Ureter (tissue), 1 donor: ENCODE results near the gene PTTG1IP. TPM values are rescaled to one million over a fixed set of nuclear protein-coding genes. Genes with fewer than 3 reads are reported as not detected.
A peak's percentile ranks its signal among the peaks of the same experiment; 100 is the strongest.

ENCODE experiments used
- DNase-seq: peaks from one replicate; pipeline ENCODE4 v3.0.0-alpha.2; 2020; ENCODE audit warnings: low spot score
- total RNA-seq: library from RNA; stranded (reverse); gene quantifications from one replicate; pipeline ENCODE4 v1.2.4, GENCODE V29; 2023
- donor health status: DM: yes; HTN: yes; CAD: no.

The PTTG1IP gene
- total RNA-seq, 1 donor from 2014 or later = 181 TPM

DNA sequence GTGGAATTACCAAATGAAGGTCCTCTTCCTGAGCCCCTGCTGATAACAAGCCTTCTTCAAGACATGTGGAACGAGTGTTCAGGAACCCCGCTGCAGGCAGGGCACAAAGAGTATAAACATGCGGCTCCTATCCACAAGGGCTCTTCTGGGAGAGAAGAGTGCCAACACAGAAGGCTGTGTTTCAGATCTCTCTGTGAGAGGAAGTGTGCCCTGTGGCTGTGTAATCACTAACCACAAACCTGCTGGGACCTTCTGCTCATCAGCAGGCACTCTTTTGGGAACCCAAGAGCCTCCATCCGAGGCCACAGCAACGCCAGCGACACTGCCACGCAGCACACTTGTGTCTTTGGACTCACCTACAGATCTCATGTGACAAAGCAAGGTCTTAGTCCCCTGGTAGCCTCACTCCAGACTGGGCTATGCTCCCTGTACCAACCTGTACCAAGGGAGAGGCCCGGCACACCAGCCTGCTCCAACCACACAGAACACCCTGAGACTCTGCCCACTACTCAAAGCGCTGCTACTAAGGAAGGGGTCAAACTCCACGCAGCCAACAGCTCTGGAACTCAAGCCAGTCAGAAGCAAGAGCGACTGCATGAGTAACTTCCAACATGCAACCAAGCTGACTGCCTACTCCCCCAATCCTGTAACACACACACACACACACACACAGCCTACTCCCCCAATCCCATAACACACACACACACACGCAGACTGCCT, 7.8 kb downstream of the PTTG1IP start:
- no peak for DNase-seq

DNA sequence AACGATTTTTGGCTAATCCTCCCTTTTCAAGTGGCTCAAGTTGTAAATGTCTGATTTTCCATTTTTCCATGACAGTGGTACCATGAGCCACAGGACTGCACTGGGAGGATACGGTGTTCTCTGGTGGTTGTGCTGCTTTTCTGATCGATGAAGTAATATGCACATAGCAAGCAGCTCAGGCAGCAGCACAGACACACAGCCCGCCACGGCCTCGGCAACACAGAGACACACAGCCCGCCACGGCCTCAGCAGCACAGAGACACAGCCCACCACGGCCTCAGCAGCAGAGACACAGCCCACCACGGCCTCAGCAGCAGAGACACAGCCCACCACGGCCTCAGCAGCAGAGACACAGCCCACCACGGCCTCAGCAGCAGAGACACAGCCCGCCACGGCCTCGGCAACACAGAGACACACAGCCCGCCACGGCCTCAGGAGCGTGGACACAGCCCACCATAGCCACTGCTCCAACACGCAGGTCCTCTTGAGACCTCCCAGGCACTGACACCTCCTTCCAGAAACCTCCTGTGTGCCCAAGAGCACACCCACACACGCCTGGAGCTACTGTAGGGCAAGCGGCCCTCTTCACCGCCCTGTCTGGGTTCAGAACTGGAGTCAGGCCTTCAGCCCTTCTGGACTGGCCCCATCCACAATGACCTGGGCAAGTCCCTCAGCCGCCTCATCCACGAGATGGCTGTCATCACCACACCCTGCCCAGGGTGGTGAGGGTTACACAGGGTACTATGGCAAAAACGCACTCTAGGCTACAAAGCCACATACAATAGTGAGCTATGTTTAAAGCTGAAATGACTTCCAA, 10.4 kb downstream of the PTTG1IP start:
- no peak for DNase-seq

DNA sequence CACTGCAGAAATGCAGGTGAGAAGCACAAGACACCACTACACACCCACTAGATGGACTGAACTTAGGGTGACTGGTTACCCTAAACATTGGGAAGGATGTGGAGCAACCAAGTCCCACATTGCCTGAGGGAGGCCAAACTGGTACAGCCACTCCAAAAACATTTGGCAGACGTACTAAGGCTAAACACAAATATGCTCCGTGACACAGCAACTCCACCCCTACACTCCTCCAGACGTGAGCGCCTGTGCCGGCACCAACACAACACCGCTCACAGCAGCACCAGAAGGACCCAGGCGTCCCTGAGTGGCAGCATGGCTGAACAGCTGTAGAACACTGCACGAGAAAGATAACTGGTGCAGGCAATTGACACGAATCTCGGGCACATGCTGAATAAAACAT, 14.7 kb downstream of the PTTG1IP start:
- no peak for DNase-seq

DNA sequence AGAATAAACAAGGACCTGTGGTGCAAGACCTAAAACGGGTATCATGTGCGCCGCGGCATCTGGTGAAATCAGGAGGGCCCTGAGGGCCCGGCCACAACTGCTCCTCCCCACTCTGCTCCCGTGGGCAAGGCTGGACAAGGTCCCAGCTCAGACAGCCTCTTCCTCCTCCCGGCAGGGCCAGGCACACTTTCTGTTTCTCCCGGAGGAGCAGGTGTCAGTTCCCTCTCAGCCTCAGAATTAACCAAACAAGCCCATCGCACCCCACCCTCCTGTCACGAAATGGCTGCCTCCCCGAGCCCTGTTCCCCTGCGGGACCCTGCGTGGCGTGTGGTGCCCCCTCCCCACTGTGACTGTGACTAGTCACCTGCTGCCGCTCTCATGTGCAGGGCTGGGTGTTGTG, 15.2 kb downstream of the PTTG1IP start:
- DNase-seq = no peak

DNA sequence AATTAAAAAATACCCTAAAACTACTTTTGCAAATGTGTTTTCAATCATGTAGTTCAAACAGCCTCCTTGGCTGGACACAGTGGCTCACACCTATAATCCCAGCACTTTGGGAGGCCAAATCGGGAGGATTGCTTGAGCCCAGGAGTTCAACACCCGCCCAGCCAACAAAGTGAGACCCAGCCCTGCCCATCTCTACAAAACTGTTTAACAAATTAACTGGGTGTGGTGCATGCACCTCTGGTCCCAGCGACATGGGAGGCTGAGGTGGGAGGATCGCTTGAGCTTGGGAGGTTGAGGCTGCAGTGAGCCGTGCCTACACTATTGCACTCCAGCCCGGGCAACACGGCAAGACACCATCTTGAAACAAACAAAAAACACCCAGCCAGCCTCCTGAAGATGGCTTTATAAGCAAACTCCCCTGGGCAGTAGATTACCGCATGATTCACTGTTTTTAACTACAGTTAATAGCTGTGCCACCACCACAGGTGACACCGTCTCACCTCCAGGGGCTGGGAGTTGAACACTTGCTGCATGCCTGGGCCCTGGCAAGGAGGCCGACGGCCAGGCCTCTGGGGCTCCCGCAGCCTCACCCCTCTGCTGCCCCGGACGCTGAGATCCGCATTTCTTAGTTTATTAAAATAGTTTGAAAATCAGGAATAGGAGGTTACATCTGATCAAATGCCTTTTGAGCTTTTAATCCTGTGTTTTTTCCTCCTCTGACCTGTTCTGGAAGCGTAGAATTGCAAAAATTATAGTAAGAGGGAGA, 16.2 kb downstream of the PTTG1IP start:
- DNase-seq = no peak

DNA sequence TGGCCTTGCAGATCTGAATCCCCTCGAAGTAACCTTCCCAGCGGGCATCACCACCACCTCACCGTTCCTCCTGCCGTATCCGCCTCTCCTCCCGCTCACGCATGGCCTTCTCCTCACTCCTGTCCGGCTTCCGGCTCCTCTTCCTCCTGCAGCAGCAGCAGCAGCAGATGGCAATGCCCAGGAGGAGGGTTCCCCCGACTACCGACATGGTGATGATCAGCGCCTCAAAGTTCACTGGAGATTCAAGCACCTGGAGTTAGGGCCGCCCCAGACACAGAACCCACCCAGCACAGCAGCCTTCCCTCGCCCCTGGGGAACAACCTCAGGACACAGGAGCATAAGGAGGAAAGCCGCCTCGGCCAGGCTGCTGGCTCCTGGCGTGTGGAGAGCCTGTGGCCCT, 17.4 kb downstream of the PTTG1IP start:
- DNase-seq = no peak

DNA sequence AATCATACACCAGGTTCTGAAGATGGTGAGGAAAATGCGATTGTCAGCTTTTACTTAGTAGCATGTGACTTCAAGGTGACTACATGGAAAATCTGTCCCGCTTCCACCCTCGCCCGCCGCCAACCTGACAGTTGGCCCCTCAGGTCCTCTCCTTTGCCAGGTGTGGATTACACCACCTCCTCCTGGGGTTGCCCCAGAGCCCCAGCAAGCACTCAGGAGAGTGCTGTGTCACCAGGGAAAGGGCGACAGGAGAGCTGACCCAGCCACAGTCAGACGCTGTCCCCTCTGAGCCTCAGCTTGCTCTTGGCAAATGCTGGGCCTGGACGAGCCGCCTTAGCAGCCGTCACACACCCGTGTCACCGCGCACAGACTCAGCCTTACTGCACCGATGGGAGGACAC, 17.9 kb downstream of the PTTG1IP start:
- DNase-seq = no peak

DNA sequence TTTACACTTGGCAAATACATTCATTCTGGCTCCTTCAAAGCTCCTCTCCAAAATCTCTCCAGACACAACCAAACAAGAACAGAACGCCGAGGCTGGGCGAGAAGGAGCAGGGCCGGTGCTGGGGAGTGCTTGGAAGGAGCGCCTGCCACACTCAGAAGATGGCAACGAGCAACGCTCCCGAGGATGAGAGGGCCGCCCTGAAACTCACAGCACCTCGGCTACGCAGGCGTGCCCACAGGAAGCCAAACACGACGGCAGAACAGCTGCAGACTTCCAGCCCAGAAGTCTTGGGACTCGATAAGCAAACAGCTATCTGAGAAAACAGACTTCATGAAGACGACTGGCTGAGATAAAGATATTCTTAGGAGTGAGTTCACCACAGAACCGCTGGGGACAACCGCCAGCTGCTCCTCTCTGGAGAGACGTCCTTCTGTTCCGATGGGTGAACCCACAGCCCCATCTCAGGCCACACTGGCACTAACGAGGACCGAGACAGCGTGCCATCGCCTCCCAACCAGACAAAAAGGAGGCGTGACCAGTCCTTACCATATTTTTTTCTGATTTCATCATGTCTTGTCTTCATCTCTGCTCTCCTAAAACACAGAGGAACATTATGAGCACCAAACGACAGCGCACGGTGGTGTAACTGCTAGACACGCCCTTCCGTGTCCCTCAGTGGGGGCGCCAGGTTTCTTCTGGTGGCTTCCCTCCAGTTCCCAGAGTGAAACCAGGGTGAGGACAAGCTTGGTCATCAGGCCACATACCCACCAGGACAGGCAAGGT, 18.6 kb downstream of the PTTG1IP start:
- no peak for DNase-seq

DNA sequence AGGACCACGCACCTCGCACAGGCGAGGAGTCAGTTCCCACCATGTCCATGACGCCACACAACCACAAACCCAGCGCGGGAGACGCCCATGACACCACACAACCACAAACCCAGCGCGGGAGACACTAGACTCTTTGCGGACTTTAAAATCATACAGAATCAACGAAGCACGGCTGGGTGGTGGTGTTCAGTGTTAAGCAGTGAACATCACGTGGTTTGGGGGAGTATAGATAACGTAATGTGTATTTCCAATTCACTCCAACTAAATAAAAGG, 19.2 kb downstream of the PTTG1IP start:
- DNase-seq = no peak

DNA sequence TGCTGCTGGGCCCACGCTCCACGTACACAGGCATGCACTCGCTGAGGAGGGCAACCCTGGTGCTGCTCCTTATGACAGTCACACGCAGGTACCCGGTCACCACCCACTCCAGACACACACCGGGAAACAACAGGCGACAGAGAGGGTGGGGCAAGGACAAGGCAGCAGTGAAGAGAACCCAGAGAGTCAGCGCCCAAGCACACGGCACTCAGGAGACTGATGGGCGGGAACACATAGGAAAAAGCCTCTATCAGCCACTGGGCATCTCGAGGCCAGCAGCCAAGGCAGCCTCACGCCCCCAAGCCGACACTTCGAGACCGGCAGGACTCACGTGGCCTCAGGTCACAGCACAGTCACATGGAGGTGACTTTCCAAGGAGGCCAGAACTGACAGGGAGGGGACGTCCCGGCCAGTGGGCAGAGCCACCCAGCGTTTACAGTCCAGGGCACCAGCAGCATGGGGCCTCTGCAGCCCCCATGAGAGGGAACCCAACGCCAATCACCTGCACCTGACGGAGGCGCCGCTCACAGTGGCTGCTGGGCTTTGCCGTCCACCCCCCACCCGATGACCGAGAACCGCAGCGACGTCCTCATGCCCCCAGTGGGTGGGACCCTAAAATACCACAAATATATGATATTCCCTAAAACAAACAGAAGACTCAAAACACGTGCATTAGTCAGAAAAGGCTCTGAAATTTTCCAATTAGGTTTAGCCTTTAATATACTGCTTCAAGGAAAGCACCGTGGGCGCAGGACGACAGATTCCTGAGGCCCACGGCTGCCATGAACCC, 19.7 kb downstream of the PTTG1IP start:
- no peak for DNase-seq

DNA sequence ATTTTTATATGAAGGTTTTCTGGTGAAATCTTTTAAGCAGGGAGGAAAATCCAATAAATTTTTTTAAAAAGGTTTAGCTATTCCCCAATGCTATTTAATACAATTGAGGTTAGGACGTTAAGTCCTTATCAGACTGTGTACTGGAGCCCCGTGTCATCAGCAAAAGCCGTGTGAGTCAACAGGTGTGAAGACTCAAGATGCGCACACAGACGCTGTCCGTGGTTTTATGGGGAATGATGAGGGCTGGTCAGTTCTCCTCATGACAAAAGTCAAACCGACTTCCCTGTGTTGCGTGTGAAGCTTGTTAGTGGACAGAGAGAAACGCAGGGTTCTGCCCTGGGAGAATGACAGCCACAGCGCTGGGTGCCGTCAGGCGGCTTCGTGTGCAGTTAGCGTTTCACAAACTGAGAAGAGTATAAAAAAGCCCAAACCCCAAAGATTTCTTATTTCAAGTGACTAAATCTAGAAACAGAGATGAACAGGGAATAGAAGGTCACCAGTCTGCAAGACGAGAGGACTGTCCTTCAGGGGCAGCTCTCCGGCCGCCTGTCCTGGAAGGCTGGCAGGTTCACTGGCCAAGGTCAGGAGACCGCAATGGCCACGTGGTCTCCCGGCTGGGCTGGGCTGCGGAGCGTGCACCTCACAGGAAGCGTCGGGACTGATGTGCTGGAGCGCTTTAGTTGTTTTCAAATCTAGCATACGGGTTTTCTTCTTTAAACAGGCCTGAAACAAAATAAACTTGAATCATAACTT, 22.4 kb downstream of the PTTG1IP start:
- DNase-seq = no peak

DNA sequence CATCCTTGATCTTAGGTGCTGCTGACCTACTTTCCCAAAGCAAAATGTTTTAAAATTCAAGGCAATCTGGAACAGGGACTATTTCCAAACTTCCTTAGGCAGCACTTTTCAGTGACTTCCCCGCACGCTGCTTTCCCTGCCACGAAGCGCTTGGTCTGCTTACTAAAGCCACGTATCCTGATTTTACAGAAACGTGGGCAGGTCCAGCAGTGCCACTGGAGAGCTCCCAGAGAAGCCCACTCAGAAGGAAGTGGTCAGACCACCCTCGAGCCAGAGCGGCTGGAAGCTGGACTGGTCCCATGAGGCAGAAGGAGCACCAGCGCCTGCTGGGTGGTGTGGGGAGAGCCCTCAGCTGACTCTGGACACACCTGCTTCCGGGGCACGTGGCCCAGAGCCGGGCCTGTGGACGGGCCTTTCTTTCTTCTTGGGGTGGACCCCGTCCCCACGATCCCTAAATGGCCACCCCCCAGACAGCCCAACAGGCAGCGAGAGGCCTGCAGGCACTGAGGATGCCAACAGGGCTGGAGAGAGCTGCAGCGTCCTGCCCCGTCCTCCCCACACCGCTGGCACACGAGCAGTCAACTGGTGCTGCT, 23.2 kb downstream of the PTTG1IP start:
- DNase-seq = no peak

DNA sequence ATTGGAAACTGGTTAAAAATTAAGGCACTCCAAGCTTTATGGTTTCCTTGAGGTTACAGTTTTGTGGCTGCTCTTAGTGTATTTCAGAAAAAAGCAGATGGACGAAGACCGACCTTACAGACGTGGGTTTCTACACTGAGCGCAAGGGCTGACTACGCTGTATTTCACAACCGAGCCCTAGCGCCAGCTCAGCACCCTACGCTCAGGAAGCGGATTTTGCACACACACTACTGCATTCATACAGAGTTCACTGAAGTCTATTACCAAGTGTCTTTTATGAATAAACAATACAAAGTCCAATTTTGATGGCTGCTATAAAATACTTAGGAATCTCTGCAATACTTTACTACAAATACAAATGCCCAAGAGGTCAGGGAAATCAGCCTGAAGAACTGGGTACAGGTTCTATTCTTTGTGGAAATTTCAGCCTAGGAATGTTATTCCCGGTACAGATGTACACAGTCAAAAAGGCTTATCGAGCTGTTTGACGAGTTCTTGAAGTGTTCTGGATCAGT, 23.8 kb downstream of the PTTG1IP start:
- DNase-seq = no peak

DNA sequence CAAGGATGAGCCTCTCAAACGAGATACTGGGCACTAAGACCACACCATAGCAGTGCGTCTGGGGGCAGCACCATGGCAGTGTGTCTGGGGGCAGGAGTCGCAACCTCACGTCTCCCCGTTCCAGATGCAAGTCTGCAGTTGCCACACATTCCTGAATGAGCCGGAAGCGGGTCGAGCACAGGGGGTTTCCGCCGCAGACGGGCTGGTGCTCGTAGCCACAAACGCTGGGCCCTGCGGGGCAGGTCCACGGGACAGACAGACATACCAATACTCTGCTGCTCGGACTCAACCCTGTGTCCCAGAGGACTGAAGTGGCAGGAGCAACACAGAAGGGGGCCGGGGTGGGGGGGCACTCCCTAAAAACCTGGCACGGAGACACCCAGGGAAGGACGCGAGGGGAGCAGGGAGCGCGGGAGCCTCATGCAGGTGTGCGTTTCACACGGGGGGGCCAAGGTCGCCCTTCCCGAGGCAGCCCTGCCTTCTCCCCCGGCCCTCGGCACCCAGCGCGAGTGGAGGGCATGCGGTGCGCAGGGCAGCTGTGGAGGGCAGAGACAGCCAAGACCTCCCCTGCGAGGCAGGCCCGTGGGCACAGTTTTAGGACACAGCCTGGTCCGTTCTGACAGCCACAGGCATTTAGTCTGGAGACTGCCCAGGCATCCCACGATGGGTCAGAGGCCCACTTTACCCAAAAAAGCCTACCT, 24.5 kb downstream of the PTTG1IP start:
- DNase-seq = no peak

DNA sequence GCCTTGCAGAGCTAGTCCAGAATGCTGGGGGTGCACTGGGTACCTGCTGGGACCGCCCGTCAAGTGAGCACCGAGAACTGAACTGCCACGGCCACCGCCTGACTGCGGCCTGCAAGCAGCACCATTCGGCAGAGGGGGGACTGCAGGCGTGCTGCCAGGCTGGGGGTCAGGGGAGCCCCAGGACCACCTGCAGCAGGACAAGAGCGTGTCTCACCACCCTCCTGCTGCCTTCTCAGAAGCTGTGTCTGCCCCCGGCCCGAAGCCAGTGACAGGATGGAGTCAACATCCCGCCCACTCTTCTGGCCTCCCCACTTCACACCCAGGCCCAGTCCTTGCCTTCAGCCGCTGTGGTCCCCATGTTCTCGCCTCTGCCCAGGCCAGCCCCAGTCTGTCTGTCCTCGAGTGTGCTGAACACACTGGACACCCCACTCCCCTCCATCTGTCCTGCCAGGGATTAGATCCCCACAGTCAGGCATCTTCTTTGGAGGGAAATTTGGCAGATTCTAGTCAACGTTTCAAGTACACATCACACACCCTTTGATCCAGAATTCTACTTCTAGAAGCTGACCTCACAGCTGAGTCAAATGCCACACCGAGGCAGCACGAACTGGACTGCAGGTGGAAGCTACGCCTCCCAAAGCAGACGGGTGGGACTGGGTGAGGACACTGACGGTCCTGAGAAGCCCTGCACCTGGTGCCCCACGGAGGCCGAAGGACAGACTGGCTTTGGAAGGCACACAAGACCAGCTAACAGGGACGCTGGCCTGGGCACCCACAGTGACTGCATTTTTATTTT, 26.0 kb downstream of the PTTG1IP start:
- DNase-seq = no peak

DNA sequence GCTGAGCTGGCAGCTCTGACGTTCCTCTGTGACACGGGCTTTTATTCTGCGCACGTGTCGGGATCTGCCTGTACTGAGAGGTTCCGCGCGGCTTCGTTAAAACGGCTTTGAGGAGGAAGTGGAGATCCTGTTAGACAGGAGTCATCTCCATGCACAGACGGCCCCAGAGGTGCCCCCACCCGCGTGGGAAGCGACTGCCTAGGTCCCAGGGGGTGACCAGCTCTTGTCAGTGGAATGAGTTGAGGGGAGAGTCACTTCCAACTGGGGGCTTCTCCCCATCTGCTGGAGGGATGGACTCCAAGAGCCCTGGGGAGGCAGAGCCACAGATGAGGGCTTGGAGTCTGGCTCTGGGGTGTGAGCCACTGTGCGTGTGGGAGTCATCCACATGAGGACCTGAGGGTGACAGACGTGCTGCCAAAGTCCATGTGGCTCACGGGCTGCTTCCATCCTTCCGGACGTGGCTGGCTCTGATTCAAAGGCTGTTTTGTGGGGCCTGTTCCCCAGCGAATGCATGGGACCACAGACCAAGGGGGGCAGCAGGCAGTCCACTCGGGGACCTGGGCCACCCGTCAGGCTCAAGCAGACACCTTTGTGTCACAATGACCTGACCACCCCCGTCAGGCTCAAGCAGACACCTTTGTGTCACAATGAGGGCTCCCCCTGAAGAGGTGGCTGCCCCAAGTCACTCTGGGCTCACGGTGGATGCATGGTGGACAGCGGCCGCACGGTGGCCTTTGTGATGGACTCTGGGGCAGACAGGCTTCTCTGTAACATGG, 26.8 kb downstream of the PTTG1IP start:
- DNase-seq = peak; percentile 78

DNA sequence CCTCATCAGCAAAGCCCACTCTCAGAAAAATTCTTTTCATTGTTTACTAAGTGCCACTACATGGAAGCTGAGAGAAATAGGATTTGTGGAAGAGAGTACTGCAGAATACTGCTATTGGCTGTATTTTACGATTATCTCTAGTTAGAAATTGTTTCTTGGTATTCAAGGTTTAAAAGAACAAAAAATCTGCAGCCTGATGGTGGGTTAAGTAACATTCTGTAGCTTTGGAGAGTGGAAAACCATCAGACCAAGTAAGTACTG, 27.3 kb downstream of the PTTG1IP start:
- no peak for DNase-seq
